ENCODE measurements around the gene STAC3. TPM values are rescaled to one million over a fixed set of nuclear protein-coding genes. Genes with fewer than 3 reads are reported as not detected.

STAC3 gene
- total and polyA plus RNA-seq, 9 of the 15 experiments (the other 6 are each of a cell fraction or from before 2014, with no cell fraction given): 0.45 to 6.4 (median 3.3) TPM

- TF ChIP-seq, protein P1, sequence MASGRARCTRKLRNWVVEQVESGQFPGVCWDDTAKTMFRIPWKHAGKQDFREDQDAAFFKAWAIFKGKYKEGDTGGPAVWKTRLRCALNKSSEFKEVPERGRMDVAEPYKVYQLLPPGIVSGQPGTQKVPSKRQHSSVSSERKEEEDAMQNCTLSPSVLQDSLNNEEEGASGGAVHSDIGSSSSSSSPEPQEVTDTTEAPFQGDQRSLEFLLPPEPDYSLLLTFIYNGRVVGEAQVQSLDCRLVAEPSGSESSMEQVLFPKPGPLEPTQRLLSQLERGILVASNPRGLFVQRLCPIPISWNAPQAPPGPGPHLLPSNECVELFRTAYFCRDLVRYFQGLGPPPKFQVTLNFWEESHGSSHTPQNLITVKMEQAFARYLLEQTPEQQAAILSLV (tag; IDR thresholded peaks at IDR 0.05): no peak
- no peak for TF ChIP-seq TAF1 (IDR thresholded peaks at IDR 0.05; ENCODE audit: control insufficient read depth, extremely low read depth, insufficient read depth, low read length, severe bottlenecking)
- peak; percentile 10; the same call in 1 of the 2 replicates for TF ChIP-seq ZBTB7A (IDR thresholded peaks at IDR 0.05; ENCODE audit: borderline replicate concordance, control insufficient read depth, low read depth, low read length)
- no peak for TF ChIP-seq ZNF3 (CRISPR knock-in tag; IDR thresholded peaks at IDR 0.05)
- TF ChIP-seq, protein P2, sequence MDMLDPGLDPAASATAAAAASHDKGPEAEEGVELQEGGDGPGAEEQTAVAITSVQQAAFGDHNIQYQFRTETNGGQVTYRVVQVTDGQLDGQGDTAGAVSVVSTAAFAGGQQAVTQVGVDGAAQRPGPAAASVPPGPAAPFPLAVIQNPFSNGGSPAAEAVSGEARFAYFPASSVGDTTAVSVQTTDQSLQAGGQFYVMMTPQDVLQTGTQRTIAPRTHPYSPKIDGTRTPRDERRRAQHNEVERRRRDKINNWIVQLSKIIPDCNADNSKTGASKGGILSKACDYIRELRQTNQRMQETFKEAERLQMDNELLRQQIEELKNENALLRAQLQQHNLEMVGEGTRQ (CRISPR knock-in tag; IDR thresholded peaks at IDR 0.05): no peak
- no peak for TF ChIP-seq HDAC1 (IDR thresholded peaks at IDR 0.05)
- TF ChIP-seq GATA2 (CRISPR knock-in tag; IDR thresholded peaks at IDR 0.05): no peak
- TF ChIP-seq KAT2B (IDR thresholded peaks at IDR 0.05; ENCODE audit: low read depth, low read length): no peak
- no peak for TF ChIP-seq C11orf30 (IDR thresholded peaks at IDR 0.05; ENCODE audit: low read depth)
- no peak for TF ChIP-seq TCF7L2 (IDR thresholded peaks at IDR 0.05; ENCODE audit: low read depth, low read length)
- no peak for TF ChIP-seq PRPF4 (IDR thresholded peaks at IDR 0.05; ENCODE audit: insufficient read depth, low read depth, low read length, poor library complexity, severe bottlenecking)
- no peak for TF ChIP-seq BDP1 (IDR thresholded peaks at IDR 0.05; ENCODE audit: insufficient read depth, insufficient read length)
- no peak for TF ChIP-seq COPS2 (conservative IDR thresholded peaks at IDR 0.05)
- no peak for TF ChIP-seq PPARD (CRISPR knock-in tag; IDR thresholded peaks at IDR 0.05)
- TF ChIP-seq CXXC5 (CRISPR knock-in tag; IDR thresholded peaks at IDR 0.05): no peak
These were observed 25.9 kb downstream of the STAC3 start (continued) for GRCh38 chr12:57224973-57225679.
